Subcutaneous adipose tissue (tissue), 4 donors: ENCODE measurements around the gene LONP1. TPM values are rescaled to one million over a fixed set of nuclear protein-coding genes. Genes with fewer than 3 reads are reported as not detected.

ENCODE experiments used
- CTCF ChIP-seq: fragments of 450-650 bp; IDR thresholded peaks from one replicate; pipeline ENCODE4 v1.5.1; 2016; ENCODE audit warnings: low read depth, mild to moderate bottlenecking, control low read depth, antibody characterized with exemption, moderate library complexity
- total RNA-seq, 4 donors: library from RNA; depleted of rRNA; stranded (reverse); fragments of >200 nt; gene quantifications; one replicate each; pipeline ENCODE4 v1.1.0, GENCODE V29; 2016

Gene LONP1
- total RNA-seq, 4 donors from 2014 or later, result 38.8 to 90.4 (median 43.5) TPM

- TF ChIP-seq CTCF, result no peak
These were observed 33.7 kb downstream of the LONP1 start for GRCh38 chr19:5686326-5686646.

- TF ChIP-seq CTCF, result no peak
These were observed 35.1 kb downstream of the LONP1 start for GRCh38 chr19:5684694-5685430.

- TF ChIP-seq CTCF, result no peak
These were observed 36.6 kb downstream of the LONP1 start for GRCh38 chr19:5683177-5683886.

GRCh38 chr19:5682107-5682482 is 37.9 kb downstream of the LONP1 start:
- no peak for TF ChIP-seq CTCF

- TF ChIP-seq CTCF, result no peak
These were observed 38.4 kb downstream of the LONP1 start for GRCh38 chr19:5681391-5682106.

- no peak for TF ChIP-seq CTCF
These were observed 39.2 kb downstream of the LONP1 start, which contains the start of the genes HSD11B1L and MICOS13 for GRCh38 chr19:5680437-5681368. TSS of gene HSD11B1L (plus strand) at chr19:5681027. CDS start at chr19:5684833, 3,806 bp downstream. TSS of gene MICOS13 (minus strand) at chr19:5680516. CDS start at chr19:5680486, 30 bp downstream.
